Uterus (tissue), 4 donors: ENCODE measurements around the gene FKBP11. TPM values are rescaled to one million over a fixed set of nuclear protein-coding genes. Genes with fewer than 3 reads are reported as not detected.
"Not testable (repeated sequence)": the region's sequence is repeated elsewhere in the genome, so short reads cannot be mapped to it uniquely, and the experiment has no call there.

ENCODE experiments used
- DNase-seq, 2 donors: peaks; one replicate each; pipeline ENCODE4 v3.0.0-alpha.2; 2019 to 2020
- H3K27ac ChIP-seq, 2 donors: fragments of 200-600 bp; sonication (generic); 1 replicate in 1 of 2; 2 replicates in 1 of 2; pipeline ENCODE4 v1.5.1; 2016 to 2018
- H3K27me3 ChIP-seq, 2 donors: fragments of 200-600 bp; sonication (generic); one replicate each; pipeline ENCODE4 v1.5.1; 2018 to 2019; ENCODE audit warnings: control low read depth in 1 of 2
- H3K36me3 ChIP-seq, 2 donors: fragments of 200-600 bp; sonication (generic); one replicate each; pipeline ENCODE4 v1.5.1; 2019; ENCODE audit warnings: control low read depth in 1 of 2
- H3K4me1 ChIP-seq, 2 donors: fragments of 200-600 bp; sonication (generic); one replicate each; pipeline ENCODE4 v1.5.1; 2018 to 2019; ENCODE audit warnings: control low read depth in 1 of 2
- H3K4me3 ChIP-seq, 2 donors: fragments of 200-600 bp; sonication (generic); 1 replicate in 1 of 2; 2 replicates in 1 of 2; pipeline ENCODE4 v1.5.1; 2018 to 2019; ENCODE audit warnings: mild to moderate bottlenecking in 1 of 2
- H3K9me3 ChIP-seq, 2 donors: fragments of 200-600 bp; sonication (generic); one replicate each; pipeline ENCODE4 v1.5.1; 2019; ENCODE audit warnings: control low read depth in 1 of 2
- CTCF ChIP-seq, 4 experiments: fragments of 200-600 bp in 2 of 4; fragments of 450-650 bp in 2 of 4; sonication (generic) in 2 of 4; IDR thresholded peaks; one replicate each; pipeline ENCODE4 v1.5.1; 2016 to 2019; ENCODE audit warnings: antibody characterized with exemption in 4 of 4, mild to moderate bottlenecking in 2 of 4, moderate library complexity in 1 of 4
- POLR2A ChIP-seq, 2 donors: fragments of 450-650 bp; IDR thresholded peaks; one replicate each; pipeline ENCODE4 v1.6.1; 2016; ENCODE audit warnings: antibody characterized with exemption in 2 of 2, mild to moderate bottlenecking in 1 of 2, moderate library complexity in 1 of 2
- intact Hi-C: fragments of 100-400 bp; cut with DNase I; formaldehyde crosslinking; loops from one replicate; pipeline ENCODE4 v1.15.1; 2023; ENCODE audit warnings: low total_unique reads
- small RNA-seq: library from RNA; depleted of rRNA; stranded (forward); fragments of <200 nt; gene quantifications from one replicate; pipeline ENCODE3, GENCODE V24; 2016
- total RNA-seq, 4 donors: library from RNA; depleted of rRNA in 3 of 4; stranded (reverse); fragments of >200 nt in 3 of 4; gene quantifications; one replicate each; pipeline versions ENCODE4 v1.1.0 to v1.2.4, GENCODE V29; 2014 to 2023
- donor health status: DM: yes; HTN: yes; CAD: no.

The FKBP11 gene
- total RNA-seq, 4 donors from 2014 or later: 1.2 to 22.0 (median 5.5) TPM

- no peaks in the 10 kb centered on the region for H3K9me3 ChIP-seq
- no peaks in the 10 kb centered on the region for H3K4me1 ChIP-seq
- no peak overlapping the region for H3K27ac ChIP-seq
- no peak for DNase-seq
- no peaks in the 10 kb centered on the region for H3K27me3 ChIP-seq
- no peak overlapping the region for H3K4me3 ChIP-seq
- TF ChIP-seq POLR2A (IDR thresholded peaks at IDR 0.05) (no peak), CTCF (IDR thresholded peaks at IDR 0.05) (no peak)
- intact Hi-C loops: no loop called here
- no peaks in the 10 kb centered on the region for H3K36me3 ChIP-seq
Measured at GRCh38 chr12:48880647-48881046, 44.6 kb downstream of the FKBP11 start.

GRCh38 chr12:48878548-48878947 is 46.7 kb downstream of the FKBP11 start:
- no peak overlapping the region for H3K4me3 ChIP-seq
- H3K4me1 ChIP-seq: no peaks in the 10 kb centered on the region
- H3K36me3 ChIP-seq: no peaks in the 10 kb centered on the region
- no peaks in the 10 kb centered on the region for H3K27me3 ChIP-seq
- no peak for DNase-seq
- no peaks in the 10 kb centered on the region for H3K9me3 ChIP-seq
- no peak overlapping the region for H3K27ac ChIP-seq
- TF ChIP-seq POLR2A (IDR thresholded peaks at IDR 0.05): no peak
- intact Hi-C loops: no loop called here

DNA sequence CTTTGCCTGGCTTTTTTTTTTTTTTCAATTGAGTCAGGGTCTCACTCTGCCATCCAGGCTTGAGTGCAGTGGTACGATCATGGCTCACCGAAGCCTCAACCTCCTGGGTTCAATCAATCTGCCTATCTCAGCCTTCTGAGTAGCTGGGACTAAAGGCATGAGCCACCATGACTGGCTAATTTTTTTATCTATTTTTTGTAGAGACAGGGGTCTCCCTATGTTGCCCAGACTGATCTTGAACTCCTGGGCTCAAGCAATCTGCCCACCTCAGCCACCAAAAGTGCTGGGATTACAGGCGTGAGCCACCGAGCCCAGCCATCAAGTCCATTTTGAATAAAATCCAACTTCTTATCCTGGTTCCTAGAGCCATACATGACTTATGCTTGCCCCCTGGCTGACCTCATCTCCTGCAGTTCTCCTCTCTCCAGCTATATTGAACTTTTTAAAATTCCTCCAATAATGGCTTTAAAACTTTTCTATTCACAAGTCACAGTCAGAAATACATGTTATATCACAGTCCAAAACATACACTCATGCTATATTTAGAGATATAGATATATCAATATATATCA is 49.3 kb downstream of the FKBP11 start:
- no peaks in the 10 kb centered on the region for H3K9me3 ChIP-seq
- H3K36me3 ChIP-seq: no peaks in the 10 kb centered on the region
- H3K27ac ChIP-seq: no peak overlapping the region
- no peak overlapping the region for H3K4me3 ChIP-seq
- H3K27me3 ChIP-seq: no peaks in the 10 kb centered on the region
- no peak for DNase-seq
- H3K4me1 ChIP-seq: no peaks in the 10 kb centered on the region
- no peak for TF ChIP-seq CTCF (IDR thresholded peaks at IDR 0.05)
- TF ChIP-seq POLR2A (IDR thresholded peaks at IDR 0.05): no peak
- intact Hi-C loops: no loop called here

DNA sequence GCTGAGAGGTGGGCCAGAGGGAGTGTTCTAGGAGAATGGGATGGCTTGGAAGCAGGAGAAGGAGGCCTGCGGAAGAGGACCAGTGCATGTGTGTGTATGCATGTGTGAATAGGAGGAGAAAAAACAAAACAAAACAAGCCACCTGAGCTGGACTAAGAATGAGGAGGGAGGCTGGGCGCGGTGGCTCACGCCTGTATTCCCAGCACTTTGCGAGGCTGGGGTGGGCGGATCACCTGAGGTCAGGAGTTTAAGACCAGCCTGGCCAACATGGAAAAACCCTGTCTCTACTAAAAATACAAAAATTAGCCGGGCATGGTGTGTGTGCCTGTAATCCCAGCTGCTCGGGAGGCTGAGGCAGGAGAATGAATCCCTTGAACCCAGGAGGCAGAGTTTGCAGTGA is 51.8 kb downstream of the FKBP11 start:
- H3K27ac ChIP-seq, DNase-seq, H3K4me1 ChIP-seq, H3K36me3 ChIP-seq, H3K27me3 ChIP-seq, H3K4me3 ChIP-seq, intact Hi-C loops, H3K9me3 ChIP-seq: not testable (repeated sequence)

DNA sequence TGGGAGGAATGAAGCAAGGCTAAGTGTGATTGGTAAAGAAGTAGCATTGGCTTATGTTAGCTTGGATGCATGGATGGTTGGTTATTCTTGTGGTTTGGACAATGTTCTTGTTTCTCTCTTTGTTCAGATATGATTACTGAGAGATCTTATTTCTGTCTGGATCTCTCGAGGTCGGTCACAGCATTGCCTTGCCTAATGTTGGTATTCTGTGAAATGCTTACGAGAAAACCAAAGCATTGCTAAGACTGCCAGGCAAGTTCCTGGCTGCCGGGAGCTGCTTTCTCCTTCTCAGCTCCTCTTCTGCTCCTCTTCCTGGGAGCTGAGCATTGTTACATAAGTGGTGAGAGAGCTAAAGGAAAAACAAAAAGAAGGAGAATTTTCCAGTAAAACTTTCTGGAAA is 52.2 kb downstream of the FKBP11 start:
- Histone ChIP-seq H3K27ac (no peak overlapping the region), H3K36me3 (no peaks in the 10 kb centered on the region), H3K9me3 (no peaks in the 10 kb centered on the region), H3K4me1 (no peaks in the 10 kb centered on the region), H3K27me3 (no peaks in the 10 kb centered on the region), H3K4me3 (no peak overlapping the region)
- no peak for DNase-seq
- intact Hi-C loops: no loop called here
- TF ChIP-seq CTCF (IDR thresholded peaks at IDR 0.05): no peak
- no peak for TF ChIP-seq POLR2A (IDR thresholded peaks at IDR 0.05)

Small RNAs within 50 kb of the gene (small RNA-seq; reads per million reads assigned to genes)
- gene AC073610.1 (not detected), gene RNU6-600P (not detected)

Other genes with a start within 250 kb of the FKBP11 start
- 100 to 1,000 TPM in 1 of 4 donors, 10 to 100 TPM in 3; 34.1 to 431 (median 59.3) TPM for gene KANSL2, start 243.3 kb downstream of the FKBP11 start, total RNA-seq
- gene CCNT1, start 208.8 kb downstream of the FKBP11 start, total RNA-seq: 10 to 100 TPM; 17.4 to 46.8 (median 33.9) TPM
- gene ADCY6, start 136.4 kb downstream of the FKBP11 start, total RNA-seq: 10 to 100 TPM; 10.6 to 75.8 (median 55.0) TPM
- gene CACNB3, start 107.0 kb downstream of the FKBP11 start, total RNA-seq: 10 to 100 TPM in 2 of 4 donors, 1 to 10 TPM in 2; 5.9 to 62.2 (median 22.7) TPM
- 100 to 1,000 TPM in 1 of 4 donors, 10 to 100 TPM in 3; 43.8 to 238 (median 81.8) TPM for gene DDX23, start 73.3 kb downstream of the FKBP11 start, total RNA-seq
- gene RND1, start 59.6 kb downstream of the FKBP11 start, total RNA-seq: 10 to 100 TPM in 1 of 4 donors, under 1 TPM in 1, not detected in 2; 0.88 to 22.1 TPM
- 100 to 1,000 TPM in 1 of 4 donors, 10 to 100 TPM in 2, 1 to 10 TPM in 1; 6.9 to 117 (median 29.7) TPM for gene ARF3, start 32.0 kb upstream of the FKBP11 start, total RNA-seq
- gene WNT10B, start 46.2 kb upstream of the FKBP11 start, total RNA-seq: under 1 TPM in 1 of 4 donors, not detected in 3; 0.35 TPM
- gene WNT1, start 52.8 kb upstream of the FKBP11 start, total RNA-seq: not detected
- under 1 TPM in 1 of 4 donors, not detected in 3; 0.18 TPM for gene DDN, start 73.9 kb upstream of the FKBP11 start, total RNA-seq
- gene PRKAG1, start 93.3 kb upstream of the FKBP11 start, total RNA-seq: 10 to 100 TPM; 34.7 to 46.6 (median 39.6) TPM
- 100 to 1,000 TPM in 1 of 4 donors, 10 to 100 TPM in 3; 22.3 to 138 (median 38.2) TPM for gene KMT2D, start 135.3 kb upstream of the FKBP11 start, total RNA-seq
- gene RHEBL1, start 144.5 kb upstream of the FKBP11 start, total RNA-seq: under 1 TPM in 1 of 4 donors, not detected in 3; 0.37 TPM
- gene DHH, start 169.3 kb upstream of the FKBP11 start, total RNA-seq: 1 to 10 TPM in 2 of 4 donors, under 1 TPM in 1, not detected in 1; 0.26 to 1.7 (median 1.5) TPM
- gene LMBR1L, start 185.4 kb upstream of the FKBP11 start, total RNA-seq: 100 to 1,000 TPM in 1 of 4 donors, 10 to 100 TPM in 3; 22.1 to 114 (median 43.2) TPM
- gene TUBA1B, start 205.9 kb upstream of the FKBP11 start, total RNA-seq: 100 to 1,000 TPM; 374 to 912 (median 498) TPM